Trophoblast cell (in vitro differentiated cells and primary cell): ENCODE measurements around the gene EML2.

ENCODE experiments used
- DNase-seq, 2 donors: peaks; one replicate each; pipeline ENCODE4 v3.0.0-alpha.2; 2016
- H2AFZ ChIP-seq: 2 replicates; pipeline ENCODE4 v1.6.1; 2013; ENCODE audit warnings: low read length, moderate library complexity, mild to moderate bottlenecking; ENCODE audit not compliant: insufficient read depth, poor library complexity
- H2AK5ac ChIP-seq: 2 replicates; pipeline ENCODE4 v1.6.1; 2013; ENCODE audit warnings: mild to moderate bottlenecking, low read length
- H2BK120ac ChIP-seq: 2 replicates; pipeline ENCODE4 v1.6.1; 2013; ENCODE audit warnings: low read length, mild to moderate bottlenecking, moderate library complexity; ENCODE audit not compliant: insufficient read depth, poor library complexity
- H2BK12ac ChIP-seq: 2 replicates; pipeline ENCODE4 v1.6.1; 2013; ENCODE audit warnings: mild to moderate bottlenecking, low read length, moderate library complexity
- H2BK5ac ChIP-seq: 2 replicates; pipeline ENCODE4 v1.6.1; 2013; ENCODE audit warnings: low read length, low read depth, moderate library complexity, mild to moderate bottlenecking; ENCODE audit not compliant: poor library complexity
- H3K14ac ChIP-seq: 2 replicates; pipeline ENCODE4 v1.6.1; 2013; ENCODE audit warnings: mild to moderate bottlenecking, low read length
- H3K18ac ChIP-seq: 2 replicates; pipeline ENCODE4 v1.6.1; 2013; ENCODE audit warnings: mild to moderate bottlenecking, low read length
- H3K23ac ChIP-seq: 2 replicates; pipeline ENCODE4 v1.6.1; 2013; ENCODE audit warnings: low read length
- H3K27ac ChIP-seq: 2 replicates; pipeline ENCODE4 v1.5.1; 2013; ENCODE audit warnings: low read depth, mild to moderate bottlenecking, inconsistent platforms, low read length, moderate library complexity
- H3K27me3 ChIP-seq: 2 replicates; pipeline ENCODE4 v1.6.1; 2013; ENCODE audit warnings: inconsistent platforms, mild to moderate bottlenecking, low read length, moderate library complexity; ENCODE audit not compliant: insufficient read depth
- H3K36me3 ChIP-seq, 2 experiments: 1 replicate in 1 of 2; 2 replicates in 1 of 2; pipeline ENCODE4 v1.6.1; 2013; ENCODE audit warnings: low read length in 2 of 2, mild to moderate bottlenecking in 2 of 2, moderate library complexity in 1 of 2; ENCODE audit not compliant: insufficient read depth in 2 of 2, control insufficient read depth in 1 of 2
- H3K4ac ChIP-seq: 2 replicates; pipeline ENCODE4 v1.6.1; 2013; ENCODE audit warnings: low read depth, mild to moderate bottlenecking, low read length, moderate library complexity
- H3K4me1 ChIP-seq, 2 experiments: 1 replicate in 1 of 2; 2 replicates in 1 of 2; pipeline ENCODE4 v1.6.1; 2013; ENCODE audit warnings: low read length in 2 of 2, mild to moderate bottlenecking in 2 of 2, moderate library complexity in 1 of 2; ENCODE audit not compliant: insufficient read depth in 2 of 2, control insufficient read depth in 1 of 2
- H3K4me2 ChIP-seq: 2 replicates; pipeline ENCODE4 v1.6.1; 2013; ENCODE audit warnings: inconsistent platforms, mild to moderate bottlenecking, low read length, moderate library complexity
- H3K4me3 ChIP-seq: 2 replicates; pipeline ENCODE4 v1.5.1; 2013; ENCODE audit warnings: mild to moderate bottlenecking, low read depth, low read length, inconsistent platforms
- H3K79me1 ChIP-seq: one replicate; pipeline ENCODE4 v1.6.1; 2013; ENCODE audit warnings: low read length
- H3K79me2 ChIP-seq: 2 replicates; pipeline ENCODE4 v1.6.1; 2013; ENCODE audit warnings: low read length, mild to moderate bottlenecking; ENCODE audit not compliant: control insufficient read depth, insufficient read depth, poor library complexity
- H3K9ac ChIP-seq: 2 replicates; pipeline ENCODE4 v1.6.1; 2013; ENCODE audit warnings: mild to moderate bottlenecking, low read length
- H3K9me3 ChIP-seq: 2 replicates; pipeline ENCODE4 v1.6.1; 2013; ENCODE audit warnings: low read depth, mild to moderate bottlenecking, control low read depth, inconsistent platforms, low read length; ENCODE audit not compliant: insufficient read depth
- H4K12ac ChIP-seq: 2 replicates; pipeline ENCODE4 v1.6.1; 2013; ENCODE audit warnings: low read depth, mild to moderate bottlenecking, low read length, moderate library complexity
- H4K8ac ChIP-seq: 2 replicates; pipeline ENCODE4 v1.6.1; 2013; ENCODE audit warnings: low read depth, mild to moderate bottlenecking, low read length, moderate library complexity
- H4K91ac ChIP-seq: one replicate; pipeline ENCODE4 v1.6.1; 2013; ENCODE audit warnings: low read depth, mild to moderate bottlenecking, low read length, moderate library complexity
- WGBS: extraction: QIAGEN DNeasy Blood & Tissue Kit; methylation state at CpG from one replicate; pipeline ENCODE4 v1.1.7; 2013; ENCODE audit warnings: missing lambda C conversion rate; ENCODE audit not compliant: insufficient read length, insufficient coverage; ENCODE audit errors: extremely low coverage; 5-methylcytosine and 5-hydroxymethylcytosine counted together

EML2 gene

GRCh38 chr19:45636902-45637301, 2.3 kb downstream of the EML2 start:
- WGBS = no CpG with 5 or more reads among the region's 2 CpGs
- H3K4me3 ChIP-seq = no peak overlapping the region

DNA sequence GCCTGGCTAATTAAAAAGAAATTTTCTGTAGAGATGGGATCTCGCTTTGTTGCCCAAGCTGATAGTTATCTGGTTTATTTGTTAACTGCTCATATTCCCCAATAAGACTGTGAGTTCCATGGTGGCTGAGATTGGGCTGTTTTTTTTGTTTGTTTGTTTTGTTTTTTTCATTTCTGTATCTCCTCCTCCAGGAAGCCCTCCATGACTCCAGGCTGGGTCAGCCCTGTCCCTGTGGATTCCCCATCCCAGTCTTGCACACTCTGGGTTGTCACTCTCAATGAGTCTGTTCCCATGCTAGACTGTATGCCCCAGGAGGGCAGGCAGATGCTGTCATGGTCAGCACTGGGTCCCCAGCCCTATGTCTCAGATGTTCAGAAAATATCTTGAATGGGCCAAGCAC, 2.9 kb downstream of the EML2 start:
- Histone ChIP-seq H3K79me2 (peaks cover 2% of the 10 kb centered on the region), H3K27ac (no peak overlapping the region), H3K14ac (no peak overlapping the region), H2AK5ac (no peak overlapping the region), H3K36me3 (no peaks in the 10 kb centered on the region), H2BK12ac (no peak overlapping the region), H3K4me1 (peaks cover 14 to 19% of the 10 kb centered on the region in 2 experiments), H3K4ac (no peak overlapping the region), H3K9me3 (no peaks in the 10 kb centered on the region), H3K4me3 (no peak overlapping the region), H2AFZ (no peak overlapping the region), H3K4me2 (no peak overlapping the region), H3K18ac (no peak overlapping the region), H3K79me1 (peaks cover 11% of the 10 kb centered on the region), H4K8ac (no peak overlapping the region), H3K27me3 (no peaks in the 10 kb centered on the region), H3K9ac (no peak overlapping the region), H2BK5ac (no peak overlapping the region), H3K23ac (no peak overlapping the region), H4K91ac (no peak overlapping the region), H4K12ac (no peak overlapping the region), H2BK120ac (no peak overlapping the region)
- WGBS = no CpG with 5 or more reads among the region's 1 CpG
- no peak for DNase-seq

More at GRCh38 chr19:45636902-45637301, 2.3 kb downstream of the EML2 start:
- Histone ChIP-seq H3K27me3 (no peaks in the 10 kb centered on the region), H4K91ac (no peak overlapping the region), H2BK120ac (no peak overlapping the region), H3K36me3 (no peaks in the 10 kb centered on the region), H3K4me1 (peaks cover 20 to 25% of the 10 kb centered on the region in 2 experiments), H3K14ac (no peak overlapping the region), H3K9me3 (no peaks in the 10 kb centered on the region), H3K79me1 (peaks cover 16% of the 10 kb centered on the region), H4K12ac (no peak overlapping the region), H4K8ac (no peak overlapping the region), H2AK5ac (no peak overlapping the region), H3K4ac (no peak overlapping the region), H3K18ac (no peak overlapping the region), H2BK12ac (no peak overlapping the region), H2BK5ac (no peak overlapping the region), H3K79me2 (peaks cover 2% of the 10 kb centered on the region), H2AFZ (no peak overlapping the region), H3K9ac (no peak overlapping the region), H3K23ac (no peak overlapping the region), H3K27ac (no peak overlapping the region), H3K4me2 (no peak overlapping the region)
- no peak for DNase-seq

DNA sequence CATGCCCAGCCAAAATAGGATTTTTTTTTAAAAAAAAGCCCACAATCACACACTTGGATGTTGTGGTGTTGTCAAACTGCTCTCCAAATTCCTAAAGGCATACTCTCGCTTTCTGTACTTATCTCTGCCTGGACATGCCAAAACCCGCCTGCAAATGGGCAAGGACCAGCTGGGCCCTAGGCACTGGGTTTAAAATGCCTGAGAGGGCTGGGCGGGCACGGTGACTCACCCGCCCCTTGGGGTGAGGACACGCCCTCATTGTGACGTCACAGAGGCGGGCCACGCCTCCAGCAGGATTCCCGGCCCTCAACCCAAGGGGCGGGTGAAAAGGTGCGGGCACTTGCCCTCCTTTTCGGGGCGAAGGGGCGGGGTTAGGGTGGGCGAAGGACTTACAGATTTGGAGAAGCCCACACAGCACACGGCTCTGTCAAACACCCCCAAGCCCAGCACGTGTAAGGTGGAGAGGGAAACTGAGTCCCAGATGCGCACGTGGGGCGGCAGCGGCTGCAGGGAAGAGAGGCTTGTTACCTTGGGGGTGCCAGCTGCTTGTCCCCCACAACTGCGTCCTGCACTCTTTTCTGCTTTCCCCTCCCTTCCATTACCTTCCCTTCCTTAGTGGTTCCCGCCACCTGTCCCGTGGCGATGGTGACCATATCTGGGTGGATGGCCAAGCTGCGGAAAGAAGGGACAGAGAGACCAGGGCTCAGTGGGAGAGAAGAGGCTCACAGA, 6.6 kb downstream of the EML2 start:
- Histone ChIP-seq H2BK5ac (no peak overlapping the region), H2BK12ac (peak overlapping the region; percentile 35), H3K4me3 (peak overlapping the region; percentile 45), H3K79me2 (no peaks in the 10 kb centered on the region), H2AFZ (no peak overlapping the region), H3K23ac (no peak overlapping the region), H3K27ac (no peak overlapping the region), H3K4ac (no peak overlapping the region), H3K27me3 (no peaks in the 10 kb centered on the region), H4K12ac (no peak overlapping the region), H3K9ac (no peak overlapping the region), H3K36me3 (peaks cover 11 to 13% of the 10 kb centered on the region in 2 experiments), H2AK5ac (peak overlapping the region; percentile 42), H4K91ac (peak overlapping the region; percentile 58), H3K4me1 (peaks cover 7 to 11% of the 10 kb centered on the region in 2 experiments), H3K9me3 (no peaks in the 10 kb centered on the region), H2BK120ac (no peak overlapping the region), H4K8ac (no peak overlapping the region), H3K14ac (no peak overlapping the region), H3K79me1 (peaks cover 1% of the 10 kb centered on the region), H3K4me2 (peak overlapping the region; percentile 59), H3K18ac (peak overlapping the region; percentile 50)
- DNase-seq = peak; percentile 91 to 94
- no CpG with 5 or more reads among the region's 27 CpGs for WGBS

DNA sequence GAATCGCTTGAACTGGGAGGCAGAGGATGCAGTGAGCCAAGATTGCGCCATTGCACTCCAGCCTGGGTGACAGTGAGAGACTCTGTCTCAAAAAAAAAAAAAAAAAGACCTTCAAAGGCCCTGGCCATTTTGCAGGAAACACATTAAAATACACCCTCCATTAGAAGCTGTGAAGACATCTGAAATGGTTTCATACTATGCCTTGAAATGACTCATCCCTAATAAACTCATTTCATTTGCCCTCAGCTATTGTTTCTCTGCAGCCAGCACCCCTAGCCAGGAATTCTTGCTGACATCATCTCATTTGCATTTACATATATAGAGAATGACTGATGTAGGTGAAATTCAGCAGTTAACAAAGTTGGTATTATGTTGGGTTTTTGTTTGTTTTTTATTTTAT, 8.7 kb downstream of the EML2 start:
- no peak overlapping the region for H2BK12ac ChIP-seq
- H3K79me2 ChIP-seq = no peaks in the 10 kb centered on the region
- no peak overlapping the region for H3K4me3 ChIP-seq
- no peak overlapping the region for H4K91ac ChIP-seq
- no peak overlapping the region for H3K9ac ChIP-seq
- H3K18ac ChIP-seq = no peak overlapping the region
- no peak overlapping the region for H4K8ac ChIP-seq
- no peaks in the 10 kb centered on the region for H3K27me3 ChIP-seq
- peaks cover 7 to 11% of the 10 kb centered on the region in 2 experiments for H3K4me1 ChIP-seq
- peaks cover 24% of the 10 kb centered on the region in 2 experiments for H3K36me3 ChIP-seq
- no peak overlapping the region for H3K14ac ChIP-seq
- H3K4ac ChIP-seq = no peak overlapping the region
- H3K27ac ChIP-seq = no peak overlapping the region
- no peak overlapping the region for H2AK5ac ChIP-seq
- no peak overlapping the region for H2BK120ac ChIP-seq
- H2BK5ac ChIP-seq = no peak overlapping the region
- no peak overlapping the region for H4K12ac ChIP-seq
- no peak overlapping the region for H3K4me2 ChIP-seq
- no peaks in the 10 kb centered on the region for H3K9me3 ChIP-seq
- H2AFZ ChIP-seq = no peak overlapping the region
- peaks cover 1% of the 10 kb centered on the region for H3K79me1 ChIP-seq
- H3K23ac ChIP-seq = no peak overlapping the region
- DNase-seq = peak; percentile 67 to 92
- WGBS = no CpG with 5 or more reads among the region's 2 CpGs
